Testis (tissue), 3 donors: Measurements from ENCODE around the gene MAP4K4. TPM values are rescaled to one million over a fixed set of nuclear protein-coding genes. Genes with fewer than 3 reads are reported as not detected.

Experiments used
- DNase-seq: peaks from one replicate; pipeline ENCODE4 v3.0.0-alpha.2; 2019
- H3K27ac ChIP-seq, 2 donors: fragments of 200-600 bp; sonication (generic); one replicate each; pipeline ENCODE4 v1.5.1; 2019
- H3K27me3 ChIP-seq: fragments of 200-600 bp; sonication (generic); one replicate; pipeline ENCODE4 v1.5.1; 2019
- H3K36me3 ChIP-seq: fragments of 200-600 bp; sonication (generic); one replicate; pipeline ENCODE4 v1.5.1; 2017; ENCODE audit warnings: low read depth; ENCODE audit errors: missing control alignments
- H3K4me1 ChIP-seq: fragments of 200-600 bp; sonication (generic); one replicate; pipeline ENCODE4 v1.5.1; 2019
- H3K4me3 ChIP-seq, 2 donors: fragments of 200-600 bp; sonication (generic); one replicate each; pipeline ENCODE4 v1.5.1; 2017 to 2019
- H3K9me3 ChIP-seq: fragments of 200-600 bp; sonication (generic); one replicate; pipeline ENCODE4 v1.5.1; 2017
- CTCF ChIP-seq, 3 experiments: fragments of 450-650 bp in 2 of 3; fragments of 200-600 bp in 1 of 3; sonication (generic) in 1 of 3; IDR thresholded peaks; one replicate each; pipeline ENCODE4 v1.5.1; 2016 to 2019; ENCODE audit warnings: antibody characterized with exemption in 3 of 3, mild to moderate bottlenecking in 2 of 3, moderate library complexity in 1 of 3
- POLR2A ChIP-seq: fragments of 450-650 bp; IDR thresholded peaks from one replicate; pipeline ENCODE4 v1.6.1; 2017; ENCODE audit warnings: antibody characterized with exemption, mild to moderate bottlenecking, moderate library complexity
- WGBS, 2 donors: methylation state at CpG; one replicate each; pipeline ENCODE4 v1.1.5; 2018; 5-methylcytosine and 5-hydroxymethylcytosine counted together
- intact Hi-C: fragments of 100-400 bp; cut with DNase I; formaldehyde crosslinking; loops from one replicate; pipeline ENCODE4 v1.15.1; 2023; ENCODE audit warnings: low total_unique reads
- polyA plus RNA-seq: library from polyadenylated mRNA; stranded (reverse); fragments of 350-450 nt; fragmentation: Illumina TruSeq; extraction: RNeasy Lipid Tissue Mini Kit (QIAGEN cat#74804); gene quantifications from one replicate; pipeline ENCODE4 v1.2.3, GENCODE V29; 2014; ENCODE audit warnings: low read depth, low replicate concordance; ENCODE audit not compliant: insufficient read depth
- total RNA-seq, 2 donors: library from RNA; depleted of rRNA; stranded (reverse); fragments of >200 nt; gene quantifications; one replicate each; pipeline ENCODE4 v1.2.3, GENCODE V29; 2016

Gene MAP4K4
- total and polyA plus RNA-seq, 3 donors from 2014 or later: 88.2 to 194 (median 174) TPM

GRCh38 chr2:101803945-101804696, 106.6 kb downstream of the MAP4K4 start:
- 45 to 64% methylated on average over 8 of the region's 8 CpGs for WGBS, 2 donors
- TF ChIP-seq CTCF (IDR thresholded peaks at IDR 0.05): no peak
- no peaks in the 10 kb centered on the region for H3K36me3 ChIP-seq
- H3K4me1 ChIP-seq: peaks cover 38% of the 10 kb centered on the region
- DNase-seq: no peak
- no peaks in the 10 kb centered on the region for H3K27me3 ChIP-seq
- intact Hi-C loops: no loop called here
- H3K27ac ChIP-seq: no peak overlapping the region
- H3K9me3 ChIP-seq: no peaks in the 10 kb centered on the region
- H3K4me3 ChIP-seq: no peak overlapping the region

GRCh38 chr2:101805152-101806088, 107.9 kb downstream of the MAP4K4 start:
- WGBS, 2 donors: 38 to 48% methylated on average over 9 of the region's 9 CpGs
- intact Hi-C loops: no loop called here
- Histone ChIP-seq H3K9me3 (no peaks in the 10 kb centered on the region), H3K4me1 (peaks cover 38% of the 10 kb centered on the region), H3K27ac (peak overlapping the region in 1 of 2 donors; percentile 67), H3K4me3 (no peak overlapping the region), H3K36me3 (no peaks in the 10 kb centered on the region), H3K27me3 (no peaks in the 10 kb centered on the region)
- no peak for TF ChIP-seq POLR2A
- TF ChIP-seq CTCF (IDR thresholded peaks at IDR 0.05): no peak
- DNase-seq: peak; percentile 66

GRCh38 chr2:101806123-101806522, 108.6 kb downstream of the MAP4K4 start:
- intact Hi-C loops: no loop called here
- no peak for DNase-seq
- Histone ChIP-seq H3K9me3 (no peaks in the 10 kb centered on the region), H3K27ac (peak overlapping the region in 1 of 2 donors; percentile 67), H3K4me1 (peaks cover 38% of the 10 kb centered on the region), H3K36me3 (no peaks in the 10 kb centered on the region), H3K4me3 (no peak overlapping the region), H3K27me3 (no peaks in the 10 kb centered on the region)
- 49 to 50% methylated on average over 5 of the region's 5 CpGs for WGBS, 2 donors
- TF ChIP-seq CTCF (IDR thresholded peaks at IDR 0.05) (no peak), POLR2A (no peak)

GRCh38 chr2:101806701-101807100, 109.2 kb downstream of the MAP4K4 start:
- no peak overlapping the region for H3K4me3 ChIP-seq
- H3K27ac ChIP-seq: peak overlapping the region in 1 of 2 donors; percentile 67
- no peaks in the 10 kb centered on the region for H3K27me3 ChIP-seq
- TF ChIP-seq POLR2A: no peak
- no peak for TF ChIP-seq CTCF (IDR thresholded peaks at IDR 0.05)
- DNase-seq: no peak
- H3K36me3 ChIP-seq: no peaks in the 10 kb centered on the region
- WGBS, 2 donors: 37 to 42% methylated on average over 4 of the region's 4 CpGs
- intact Hi-C loops: no loop called here
- peaks cover 38% of the 10 kb centered on the region for H3K4me1 ChIP-seq
- no peaks in the 10 kb centered on the region for H3K9me3 ChIP-seq
